GM06990 (cell line): ENCODE measurements around the gene TSC1.

Experiments
- DNase-seq: peaks from one replicate; pipeline ENCODE4 v3.0.0-alpha.2; 2011; ENCODE audit not compliant: insufficient read length; ENCODE audit errors: extremely low read depth
- H3K27me3 ChIP-seq: replicated peaks from 2 replicates; pipeline ENCODE4 v1.6.0; 2011; ENCODE audit warnings: low read length; ENCODE audit not compliant: control insufficient read depth, insufficient read depth
- H3K36me3 ChIP-seq: 2 replicates; pipeline ENCODE4 v1.5.1; 2011; ENCODE audit warnings: low read length; ENCODE audit not compliant: control insufficient read depth, insufficient read depth
- H3K4me3 ChIP-seq: replicated peaks from 2 replicates; pipeline ENCODE4 v1.5.1; 2011; ENCODE audit warnings: low read depth, mild to moderate bottlenecking, control low read depth, low read length
- CTCF ChIP-seq: IDR thresholded peaks from 2 replicates; pipeline ENCODE4 v1.5.1; 2011; ENCODE audit warnings: low read length, control low read depth, mild to moderate bottlenecking, inconsistent platforms; ENCODE audit not compliant: insufficient read depth, poor library complexity, severe bottlenecking

Gene TSC1

GRCh38 chr9:132989414-132989996, 45.1 kb upstream of the TSC1 start:
- Histone ChIP-seq H3K27me3 (peaks cover 3% of the 10 kb centered on the region), H3K4me3 (no peak overlapping the region), H3K36me3 (no peaks in the 10 kb centered on the region)
- no peak for DNase-seq
- TF ChIP-seq CTCF, result no peak

GRCh38 chr9:132989014-132989310, 44.5 kb upstream of the TSC1 start:
- DNase-seq, result no peak
- H3K4me3 ChIP-seq, result no peak overlapping the region
- peaks cover 3% of the 10 kb centered on the region for H3K27me3 ChIP-seq
- no peak for TF ChIP-seq CTCF
- H3K36me3 ChIP-seq, result no peaks in the 10 kb centered on the region

GRCh38 chr9:132988244-132989013, 44.0 kb upstream of the TSC1 start:
- Histone ChIP-seq H3K36me3 (no peaks in the 10 kb centered on the region), H3K4me3 (no peak overlapping the region), H3K27me3 (peaks cover 5% of the 10 kb centered on the region)
- no peak for DNase-seq
- no peak for TF ChIP-seq CTCF

- H3K36me3 ChIP-seq, result no peaks in the 10 kb centered on the region
- no peak for TF ChIP-seq CTCF
- DNase-seq, result no peak
- peaks cover 7% of the 10 kb centered on the region for H3K27me3 ChIP-seq
- no peak overlapping the region for H3K4me3 ChIP-seq
These were observed 42.5 kb upstream of the TSC1 start for GRCh38 chr9:132986640-132987620.

- no peak for TF ChIP-seq CTCF
- H3K4me3 ChIP-seq, result no peak overlapping the region
- H3K36me3 ChIP-seq, result no peaks in the 10 kb centered on the region
- peaks cover 7% of the 10 kb centered on the region for H3K27me3 ChIP-seq
- DNase-seq, result no peak
These were observed 41.7 kb upstream of the TSC1 start for GRCh38 chr9:132986114-132986513.
